BLaER1 treated with 17β-estradiol and CSF1 and Interleukin-3, amounts not matched to agents 10 nM and 100 nM (cell line): Measurements from ENCODE around the gene MED12L.
A peak's percentile ranks its signal among the peaks of the same experiment; 100 is the strongest.
"Not testable (repeated sequence)": the region's sequence is repeated elsewhere in the genome, so short reads cannot be mapped to it uniquely, and the experiment has no call there.

Experiments used
- H3K27ac ChIP-seq, 11 experiments: shearing (Covaris generic); formaldehyde crosslinking; 2 replicates each; pipeline ENCODE4 v1.8.1; 2022
- H3K27me3 ChIP-seq, 11 experiments: shearing (Covaris generic); formaldehyde crosslinking; 2 replicates each; pipeline ENCODE4 v1.8.1; 2022
- H3K36me3 ChIP-seq, 11 experiments: shearing (Covaris generic); formaldehyde crosslinking; 2 replicates each; pipeline ENCODE4 v1.8.1; 2022
- H3K4me1 ChIP-seq, 10 experiments: shearing (Covaris generic); formaldehyde crosslinking; 2 replicates each; pipeline ENCODE4 v1.8.1; 2022
- H3K4me2 ChIP-seq, 11 experiments: shearing (Covaris generic); formaldehyde crosslinking; 2 replicates each; pipeline ENCODE4 v1.8.1; 2022
- H3K4me3 ChIP-seq, 10 experiments: shearing (Covaris generic); formaldehyde crosslinking; 2 replicates each; pipeline ENCODE4 v1.8.1; 2022
- H3K9ac ChIP-seq, 11 experiments: shearing (Covaris generic); formaldehyde crosslinking; 2 replicates each; pipeline ENCODE4 v1.8.1; 2022
- H3K9me3 ChIP-seq, 11 experiments: shearing (Covaris generic); formaldehyde crosslinking; replicated peaks in 1 of 11; 2 replicates each; pipeline ENCODE4 v1.8.1; 2022
- H4K20me1 ChIP-seq, 11 experiments: shearing (Covaris generic); formaldehyde crosslinking; 2 replicates each; pipeline ENCODE4 v1.8.1; 2022
- Cebpa-rat ChIP-seq, 11 experiments: shearing (Covaris generic); IDR thresholded peaks; 2 replicates each; pipeline ENCODE4 v1.8.1; 2022

Gene MED12L

GRCh38 chr3:151383111-151383510 is 297.6 kb downstream of the MED12L start:
- peak overlapping the region in 4 of 10 experiments; percentile 29 to 55 (median 46); a peak in 6 of 20 replicates for H3K4me3 ChIP-seq
- H3K27me3 ChIP-seq, result no peaks in the 10 kb centered on the region
- H3K4me1 ChIP-seq, result peaks cover 32 to 90% (median 54%) of the 10 kb centered on the region in 10 experiments
- H3K9me3 ChIP-seq, result no peaks in the 10 kb centered on the region; a peak in 1 of 22 replicates
- H3K4me2 ChIP-seq, result peak overlapping the region; percentile 49 to 93 (median 66)
- H3K36me3 ChIP-seq, result peaks cover 0 to 12% (median 0%) of the 10 kb centered on the region in 11 experiments; a peak in 2 of 22 replicates
- no peak for TF ChIP-seq Cebpa-rat (IDR thresholded peaks at IDR 0.05)
- peak overlapping the region in 10 of 11 experiments; percentile 23 to 85 (median 59); a peak in 16 of 22 replicates for H3K27ac ChIP-seq
- H3K9ac ChIP-seq, result peak overlapping the region in 4 of 11 experiments; percentile 43 to 73 (median 68); a peak in 7 of 22 replicates
- H4K20me1 ChIP-seq, result no peaks in the 10 kb centered on the region

GRCh38 chr3:151383956-151384355 is 298.5 kb downstream of the MED12L start:
- Histone ChIP-seq H3K27me3 (no peaks in the 10 kb centered on the region), H3K4me3 (peak overlapping the region in 5 of 10 experiments; percentile 39 to 55 (median 43); a peak in 7 of 20 replicates), H4K20me1 (no peaks in the 10 kb centered on the region), H3K27ac (peak overlapping the region in 9 of 11 experiments; percentile 23 to 85 (median 61); a peak in 15 of 22 replicates), H3K9ac (peak overlapping the region in 4 of 11 experiments; percentile 64 to 73 (median 68); a peak in 8 of 22 replicates), H3K9me3 (no peaks in the 10 kb centered on the region; a peak in 1 of 22 replicates), H3K4me1 (peaks cover 34 to 96% (median 60%) of the 10 kb centered on the region in 10 experiments), H3K4me2 (peak overlapping the region; percentile 44 to 93 (median 66); a peak in 21 of 22 replicates), H3K36me3 (peaks cover 0 to 14% (median 0%) of the 10 kb centered on the region in 11 experiments; a peak in 4 of 22 replicates)
- TF ChIP-seq Cebpa-rat (IDR thresholded peaks at IDR 0.05), result no peak

GRCh38 chr3:151384741-151385174 is 299.3 kb downstream of the MED12L start, which contains the start of gene P2RY12:
TSS of gene P2RY12 (minus strand) at chr3:151384753. CDS start at chr3:151338845, 45,908 bp downstream.
- no peaks in the 10 kb centered on the region for H3K27me3 ChIP-seq
- H4K20me1 ChIP-seq, result no peaks in the 10 kb centered on the region
- H3K4me2 ChIP-seq, result peak within 1 kb of the TSS; percentile 49 to 93 (median 66)
- H3K36me3 ChIP-seq, result peaks cover 0 to 21% (median 0%) of the 10 kb centered on the region in 11 experiments; a peak in 6 of 22 replicates
- TF ChIP-seq Cebpa-rat (IDR thresholded peaks at IDR 0.05), result no peak
- H3K9me3 ChIP-seq, result peaks cover 0 to 4% (median 0%) of the 10 kb centered on the region in 11 experiments; a peak in 2 of 22 replicates
- H3K4me3 ChIP-seq, result peak within 1 kb of the TSS in 5 of 10 experiments; percentile 39 to 55 (median 52); a peak in 8 of 20 replicates
- peak within 1 kb of the TSS in 9 of 11 experiments; percentile 34 to 85 (median 61); a peak in 17 of 22 replicates for H3K27ac ChIP-seq
- H3K4me1 ChIP-seq, result peaks cover 34 to 98% (median 65%) of the 10 kb centered on the region in 10 experiments
- peak within 1 kb of the TSS in 6 of 11 experiments; percentile 6 to 73 (median 66); a peak in 10 of 22 replicates for H3K9ac ChIP-seq

- Histone ChIP-seq H3K4me3 (no peak overlapping the region), H3K9ac (peak overlapping the region in 1 of 11 experiments; percentile 73; a peak in 2 of 22 replicates), H3K4me2 (peak overlapping the region in 5 of 11 experiments; percentile 1 to 93 (median 77); a peak in 8 of 22 replicates), H4K20me1 (no peaks in the 10 kb centered on the region), H3K4me1 (peaks cover 34 to 96% (median 68%) of the 10 kb centered on the region in 10 experiments), H3K27me3 (no peaks in the 10 kb centered on the region), H3K27ac (peak overlapping the region in 5 of 11 experiments; percentile 20 to 85 (median 73); a peak in 8 of 22 replicates), H3K36me3 (peaks cover 0 to 12% (median 0%) of the 10 kb centered on the region in 11 experiments; a peak in 6 of 22 replicates), H3K9me3 (peaks cover 0 to 4% (median 0%) of the 10 kb centered on the region in 11 experiments; a peak in 2 of 22 replicates)
- TF ChIP-seq Cebpa-rat (IDR thresholded peaks at IDR 0.05), result no peak
These were observed 300.6 kb downstream of the MED12L start for GRCh38 chr3:151386056-151386455.

- H3K9ac ChIP-seq, result peak overlapping the region in 5 of 11 experiments; percentile 10 to 38 (median 28); a peak in 5 of 22 replicates
- H3K9me3 ChIP-seq, result peaks cover 0 to 4% (median 0%) of the 10 kb centered on the region in 11 experiments; a peak in 2 of 22 replicates
- H3K4me1 ChIP-seq, result peaks cover 34 to 96% (median 73%) of the 10 kb centered on the region in 10 experiments
- H3K27ac ChIP-seq, result peak overlapping the region in 10 of 11 experiments; percentile 11 to 76 (median 55); a peak in 17 of 22 replicates
- peak overlapping the region; percentile 51 to 87 (median 64) for H3K4me2 ChIP-seq
- no peaks in the 10 kb centered on the region for H4K20me1 ChIP-seq
- no peaks in the 10 kb centered on the region for H3K27me3 ChIP-seq
- peaks cover 0 to 12% (median 0%) of the 10 kb centered on the region in 11 experiments; a peak in 5 of 22 replicates for H3K36me3 ChIP-seq
- no peak overlapping the region for H3K4me3 ChIP-seq
- no peak for TF ChIP-seq Cebpa-rat (IDR thresholded peaks at IDR 0.05)
These were observed 302.0 kb downstream of the MED12L start for GRCh38 chr3:151387432-151387831.

GRCh38 chr3:151387842-151388241 is 302.4 kb downstream of the MED12L start:
- Histone ChIP-seq H3K4me1 (peaks cover 30 to 96% (median 70%) of the 10 kb centered on the region in 10 experiments), H4K20me1 (no peaks in the 10 kb centered on the region), H3K27ac (peak overlapping the region in 10 of 11 experiments; percentile 11 to 76 (median 55); a peak in 18 of 22 replicates), H3K4me2 (peak overlapping the region; percentile 51 to 87 (median 64)), H3K9ac (peak overlapping the region in 5 of 11 experiments; percentile 10 to 38 (median 28); a peak in 5 of 22 replicates), H3K36me3 (peaks cover 0 to 12% (median 0%) of the 10 kb centered on the region in 11 experiments; a peak in 5 of 22 replicates), H3K9me3 (peaks cover 0 to 4% (median 0%) of the 10 kb centered on the region in 11 experiments; a peak in 2 of 22 replicates), H3K27me3 (no peaks in the 10 kb centered on the region), H3K4me3 (no peak overlapping the region; a peak in 1 of 20 replicates)
- no peak for TF ChIP-seq Cebpa-rat (IDR thresholded peaks at IDR 0.05)

- H3K9me3 ChIP-seq, result peaks cover 0 to 4% (median 0%) of the 10 kb centered on the region in 11 experiments; a peak in 2 of 22 replicates
- H3K4me1 ChIP-seq, result peaks cover 10 to 87% (median 39%) of the 10 kb centered on the region in 10 experiments
- peak overlapping the region in 2 of 11 experiments; percentile 25 to 55; a peak in 3 of 22 replicates for H3K9ac ChIP-seq
- H3K4me2 ChIP-seq, result peak overlapping the region in 6 of 11 experiments; percentile 17 to 83 (median 65); a peak in 11 of 22 replicates
- peaks cover 0 to 25% (median 7%) of the 10 kb centered on the region in 11 experiments; a peak in 11 of 22 replicates for H3K36me3 ChIP-seq
- TF ChIP-seq Cebpa-rat (IDR thresholded peaks at IDR 0.05), result no peak
- no peak overlapping the region for H3K4me3 ChIP-seq
- H3K27ac ChIP-seq, result peak overlapping the region in 4 of 11 experiments; percentile 39 to 75 (median 63); a peak in 8 of 22 replicates
- H4K20me1 ChIP-seq, result no peaks in the 10 kb centered on the region
- H3K27me3 ChIP-seq, result no peaks in the 10 kb centered on the region
These were observed 306.3 kb downstream of the MED12L start for GRCh38 chr3:151391720-151392119.

- Histone ChIP-seq H3K9ac (peak overlapping the region in 2 of 11 experiments; percentile 24 to 55; a peak in 3 of 22 replicates), H3K4me2 (peak overlapping the region in 6 of 11 experiments; percentile 17 to 83 (median 57); a peak in 9 of 22 replicates), H3K36me3 (peaks cover 0 to 25% (median 8%) of the 10 kb centered on the region in 11 experiments; a peak in 11 of 22 replicates), H3K4me1 (peaks cover 10 to 82% (median 39%) of the 10 kb centered on the region in 10 experiments), H3K27ac (peak overlapping the region in 4 of 11 experiments; percentile 35 to 75 (median 63); a peak in 7 of 22 replicates)
- not testable (repeated sequence) for H4K20me1 ChIP-seq, H3K27me3 ChIP-seq, H3K9me3 ChIP-seq, H3K4me3 ChIP-seq
These were observed 306.7 kb downstream of the MED12L start for GRCh38 chr3:151392191-151392590.
